WERI-Rb-1 (cell line): ENCODE results near the gene GUK1.

Source experiments
- DNase-seq: peaks from one replicate; pipeline ENCODE4 v3.0.0-alpha.2; 2020
- H3K27ac ChIP-seq: fragments of 250-450 bp; sonication (Bioruptor Pico); 2 replicates; pipeline ENCODE4 v1.5.1; 2020; ENCODE audit warnings: mild to moderate bottlenecking, moderate library complexity
- H3K27me3 ChIP-seq: fragments of 250-450 bp; sonication (Bioruptor Pico); 2 replicates; pipeline ENCODE4 v1.5.1; 2021; ENCODE audit warnings: mild to moderate bottlenecking, low read depth, moderate library complexity; ENCODE audit not compliant: insufficient read depth, severe bottlenecking
- H3K36me3 ChIP-seq: fragments of 250-450 bp; sonication (Bioruptor Pico); 2 replicates; pipeline ENCODE4 v1.5.1; 2020; ENCODE audit warnings: mild to moderate bottlenecking, moderate library complexity
- H3K4me3 ChIP-seq: 2 replicates; pipeline ENCODE4 v1.5.1; 2011; ENCODE audit warnings: low read depth, mild to moderate bottlenecking, control low read depth, low read length
- H3K9me3 ChIP-seq: fragments of 250-450 bp; sonication (Bioruptor Pico); 2 replicates; pipeline ENCODE4 v1.5.1; 2021; ENCODE audit warnings: mild to moderate bottlenecking, moderate library complexity; ENCODE audit not compliant: severe bottlenecking
- TF ChIP-seq, protein P1 (sequence below): IDR thresholded peaks from 2 replicates; pipeline ENCODE4 v1.5.1; 2011; ENCODE audit warnings: low read depth, mild to moderate bottlenecking, control low read depth, inconsistent platforms, low read length

The GUK1 gene

DNA sequence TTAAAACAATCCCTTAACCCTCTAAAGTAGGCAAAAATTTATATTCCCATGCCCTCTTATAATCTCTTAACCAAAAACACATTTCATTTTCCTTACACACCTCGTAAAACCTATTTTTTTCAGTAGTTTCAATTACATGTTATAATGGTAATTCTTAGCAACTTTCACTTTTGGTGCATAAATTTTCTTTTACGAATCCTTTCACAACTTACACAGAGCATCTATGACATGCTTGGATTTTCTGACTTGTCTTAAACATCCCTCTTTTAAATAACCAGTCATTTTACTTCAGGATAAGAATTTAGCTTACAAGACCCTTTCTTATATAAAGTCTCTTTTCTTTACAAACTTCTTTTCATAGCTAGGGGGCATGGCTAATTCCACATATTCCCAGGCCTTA lies 22.0 kb upstream of the GUK1 start:
- DNase-seq, result no peak
- H3K4me3 ChIP-seq, result no peak overlapping the region
- H3K27me3 ChIP-seq, result no peaks in the 10 kb centered on the region
- TF ChIP-seq, protein P1, sequence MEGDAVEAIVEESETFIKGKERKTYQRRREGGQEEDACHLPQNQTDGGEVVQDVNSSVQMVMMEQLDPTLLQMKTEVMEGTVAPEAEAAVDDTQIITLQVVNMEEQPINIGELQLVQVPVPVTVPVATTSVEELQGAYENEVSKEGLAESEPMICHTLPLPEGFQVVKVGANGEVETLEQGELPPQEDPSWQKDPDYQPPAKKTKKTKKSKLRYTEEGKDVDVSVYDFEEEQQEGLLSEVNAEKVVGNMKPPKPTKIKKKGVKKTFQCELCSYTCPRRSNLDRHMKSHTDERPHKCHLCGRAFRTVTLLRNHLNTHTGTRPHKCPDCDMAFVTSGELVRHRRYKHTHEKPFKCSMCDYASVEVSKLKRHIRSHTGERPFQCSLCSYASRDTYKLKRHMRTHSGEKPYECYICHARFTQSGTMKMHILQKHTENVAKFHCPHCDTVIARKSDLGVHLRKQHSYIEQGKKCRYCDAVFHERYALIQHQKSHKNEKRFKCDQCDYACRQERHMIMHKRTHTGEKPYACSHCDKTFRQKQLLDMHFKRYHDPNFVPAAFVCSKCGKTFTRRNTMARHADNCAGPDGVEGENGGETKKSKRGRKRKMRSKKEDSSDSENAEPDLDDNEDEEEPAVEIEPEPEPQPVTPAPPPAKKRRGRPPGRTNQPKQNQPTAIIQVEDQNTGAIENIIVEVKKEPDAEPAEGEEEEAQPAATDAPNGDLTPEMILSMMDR, result no peak
- no peaks in the 10 kb centered on the region for H3K36me3 ChIP-seq
- no peaks in the 10 kb centered on the region for H3K9me3 ChIP-seq
- H3K27ac ChIP-seq, result no peak overlapping the region

DNA sequence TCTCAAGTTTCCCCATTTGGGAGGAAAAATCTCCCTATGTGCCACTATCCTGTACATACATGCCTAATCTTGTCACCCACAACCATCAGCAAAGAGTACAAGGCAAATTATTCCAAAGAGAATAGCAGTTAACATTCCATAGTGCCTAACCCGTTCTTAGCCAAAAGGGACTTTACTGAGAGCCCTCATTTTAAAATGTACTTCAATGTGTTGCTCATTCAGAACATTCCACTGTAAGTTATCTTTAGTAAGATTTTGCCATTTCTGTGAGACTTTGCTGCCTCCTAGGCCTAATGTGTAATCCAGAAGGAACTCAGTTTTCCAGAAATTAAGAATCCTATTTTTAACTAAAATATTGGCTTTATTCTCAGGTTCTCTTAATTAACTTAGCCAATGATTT lies 19.7 kb upstream of the GUK1 start:
- no peak for DNase-seq
- TF ChIP-seq, protein P1, result no peak
- no peaks in the 10 kb centered on the region for H3K36me3 ChIP-seq
- no peak overlapping the region for H3K27ac ChIP-seq
- no peak overlapping the region for H3K4me3 ChIP-seq
- no peaks in the 10 kb centered on the region for H3K27me3 ChIP-seq
- H3K9me3 ChIP-seq, result no peaks in the 10 kb centered on the region

DNA sequence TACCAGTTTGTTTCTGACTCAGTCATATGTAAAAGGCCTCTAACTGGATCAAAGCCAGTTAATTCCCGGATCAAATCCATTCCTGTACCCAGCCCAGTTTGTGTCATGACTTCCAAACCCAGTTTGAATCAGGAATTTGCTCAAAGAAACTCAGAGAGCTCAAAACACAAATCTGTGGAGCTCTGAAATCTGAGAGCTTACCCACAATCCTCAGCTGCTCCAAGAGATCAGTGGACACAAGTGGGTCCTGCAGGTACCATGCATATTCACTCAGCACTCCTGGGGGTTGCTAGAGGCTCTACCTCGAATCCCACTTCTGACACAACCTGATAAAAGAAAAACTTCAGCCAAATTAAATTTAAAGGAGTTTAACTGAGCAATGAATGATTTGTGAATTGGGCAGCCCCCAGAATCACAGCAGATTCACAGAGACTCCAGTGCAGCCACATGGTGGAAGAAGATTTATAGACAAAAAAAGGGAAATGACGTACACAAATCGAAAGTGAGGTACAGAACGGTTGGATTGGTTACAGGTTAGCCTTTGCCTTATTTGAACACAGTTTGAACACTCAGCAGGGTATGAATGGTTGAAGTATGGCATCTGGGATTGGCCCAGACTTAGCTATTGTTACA lies 19.1 kb upstream of the GUK1 start:
- H3K27ac ChIP-seq, result no peak overlapping the region
- TF ChIP-seq, protein P1, result no peak

DNA sequence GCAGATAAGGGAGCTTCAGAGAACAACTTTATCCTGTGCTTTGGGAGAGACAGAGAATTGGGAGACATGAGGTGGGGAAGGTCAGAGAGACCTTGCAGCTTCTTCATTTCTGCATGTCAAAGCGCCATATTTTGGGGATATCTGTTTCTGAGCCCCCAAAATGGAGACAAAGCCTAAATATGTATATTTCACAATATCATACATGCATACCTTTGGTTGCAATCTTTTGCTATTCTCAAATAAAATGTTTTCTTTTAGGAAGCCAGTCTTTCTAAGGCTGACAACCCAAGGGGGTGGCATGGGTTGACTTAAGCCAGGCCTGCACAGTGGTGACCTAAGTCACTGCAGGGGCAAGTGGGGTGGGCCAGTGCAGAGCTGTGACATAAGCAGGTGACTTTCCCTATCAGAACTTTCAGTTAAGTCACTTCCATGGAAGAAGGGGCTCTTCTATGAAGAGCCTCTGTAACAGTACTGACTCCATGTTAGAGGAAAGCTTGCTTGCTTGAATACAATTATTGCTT lies 17.1 kb upstream of the GUK1 start:
- no peak overlapping the region for H3K4me3 ChIP-seq
- H3K36me3 ChIP-seq, result no peaks in the 10 kb centered on the region
- no peaks in the 10 kb centered on the region for H3K9me3 ChIP-seq
- H3K27me3 ChIP-seq, result no peaks in the 10 kb centered on the region
- TF ChIP-seq, protein P1, result no peak
- no peak for DNase-seq
- H3K27ac ChIP-seq, result no peak overlapping the region

More for the DNA sequence above, 19.1 kb upstream of the GUK1 start:
- H3K36me3 ChIP-seq, result no peaks in the 10 kb centered on the region
- H3K4me3 ChIP-seq, result no peak overlapping the region
- H3K27me3 ChIP-seq, result no peaks in the 10 kb centered on the region
- no peak for DNase-seq
- H3K9me3 ChIP-seq, result no peaks in the 10 kb centered on the region

DNA sequence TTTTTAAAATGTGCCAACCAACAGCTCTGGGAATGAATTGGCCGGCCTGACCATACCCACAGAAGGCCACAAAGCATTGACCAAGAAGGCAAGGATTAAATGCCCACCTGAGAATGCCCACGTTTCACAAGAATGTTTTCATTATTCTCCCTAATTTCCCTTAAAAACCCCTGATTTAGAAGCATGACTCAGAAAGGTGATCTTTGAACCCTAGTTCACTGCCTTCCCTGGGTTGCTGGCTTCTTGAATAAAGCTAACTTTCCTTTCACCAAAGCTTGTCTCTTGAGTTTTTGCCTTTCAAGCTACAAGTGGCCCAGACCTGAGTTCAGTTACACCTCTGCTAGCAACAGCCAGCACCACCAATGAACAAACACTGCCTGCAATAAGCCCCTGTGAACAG lies 16.6 kb upstream of the GUK1 start:
- Histone ChIP-seq H3K9me3 (no peaks in the 10 kb centered on the region), H3K27me3 (no peaks in the 10 kb centered on the region), H3K4me3 (no peak overlapping the region), H3K36me3 (no peaks in the 10 kb centered on the region), H3K27ac (no peak overlapping the region)
- TF ChIP-seq, protein P1, result no peak
- DNase-seq, result no peak

DNA sequence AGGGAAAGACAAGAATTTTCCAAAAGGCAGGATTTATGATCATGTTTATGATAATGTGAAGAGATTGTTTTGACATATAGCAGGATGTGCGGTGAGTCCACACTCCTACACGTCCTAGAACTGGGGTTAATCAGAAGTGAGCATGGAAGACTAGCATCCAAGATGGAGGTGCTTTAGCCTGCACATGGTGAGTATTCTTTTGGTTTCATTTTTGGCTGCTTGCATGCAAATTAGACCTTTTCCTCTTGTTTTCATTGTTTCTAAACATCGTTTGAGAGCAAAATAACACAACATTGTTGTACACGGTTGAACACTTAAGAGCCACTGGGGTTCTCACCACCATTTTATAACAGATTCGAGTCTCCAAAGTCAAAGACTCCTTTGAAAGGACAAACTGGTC lies 14.9 kb upstream of the GUK1 start:
- DNase-seq, result no peak
- TF ChIP-seq, protein P1, result no peak
- Histone ChIP-seq H3K27ac (no peak overlapping the region), H3K27me3 (no peaks in the 10 kb centered on the region), H3K4me3 (no peak overlapping the region), H3K9me3 (no peaks in the 10 kb centered on the region), H3K36me3 (no peaks in the 10 kb centered on the region)
